Brain pericyte (primary cell): ENCODE measurements around the gene SLCO4A1.
A peak's percentile ranks its signal among the peaks of the same experiment; 100 is the strongest.

ENCODE experiments used
- DNase-seq: peaks from one replicate; pipeline ENCODE4 v3.0.0-alpha.2; 2012; ENCODE audit warnings: low read depth, low spot score

SLCO4A1 gene

GRCh38 chr20:62652041-62652893 is 10.0 kb downstream of the SLCO4A1 start:
- peak; percentile 90 for DNase-seq

GRCh38 chr20:62652894-62653305 is 10.6 kb downstream of the SLCO4A1 start:
- DNase-seq = no peak

- no peak for DNase-seq
Observed at GRCh38 chr20:62653373-62653772, 11.1 kb downstream of the SLCO4A1 start.

- DNase-seq = no peak
Observed at GRCh38 chr20:62653951-62654685, 11.8 kb downstream of the SLCO4A1 start.

- no peak for DNase-seq
Observed at GRCh38 chr20:62655282-62656196, 13.2 kb downstream of the SLCO4A1 start.

- DNase-seq = no peak
Observed at GRCh38 chr20:62656197-62656918, 14.1 kb downstream of the SLCO4A1 start.

GRCh38 chr20:62656919-62657588 is 14.8 kb downstream of the SLCO4A1 start:
- no peak for DNase-seq

GRCh38 chr20:62657589-62657942 is 15.3 kb downstream of the SLCO4A1 start:
- no peak for DNase-seq

GRCh38 chr20:62657956-62658355 is 15.7 kb downstream of the SLCO4A1 start:
- DNase-seq = no peak

- DNase-seq = no peak
Observed at GRCh38 chr20:62658593-62659178, 16.4 kb downstream of the SLCO4A1 start.

GRCh38 chr20:62659488-62660239 is 17.4 kb downstream of the SLCO4A1 start:
- DNase-seq = no peak

- DNase-seq = no peak
Observed at GRCh38 chr20:62660240-62660615, 17.9 kb downstream of the SLCO4A1 start.

GRCh38 chr20:62660768-62661167 is 18.5 kb downstream of the SLCO4A1 start:
- no peak for DNase-seq

GRCh38 chr20:62661647-62662046 is 19.3 kb downstream of the SLCO4A1 start:
- no peak for DNase-seq

GRCh38 chr20:62662422-62662821 is 20.1 kb downstream of the SLCO4A1 start:
- DNase-seq = no peak

- DNase-seq = no peak
Observed at GRCh38 chr20:62663145-62664018, 21.1 kb downstream of the SLCO4A1 start.

GRCh38 chr20:62664019-62664971 is 22.0 kb downstream of the SLCO4A1 start:
- DNase-seq = no peak
